DND-41 (cell line): ENCODE data around the gene COX5A.

ENCODE experiments used
- CTCF ChIP-seq: IDR thresholded peaks from 2 replicates; pipeline ENCODE4 v1.5.1; 2012; ENCODE audit warnings: borderline replicate concordance, low read length, moderate library complexity, mild to moderate bottlenecking; ENCODE audit not compliant: poor library complexity, severe bottlenecking; ENCODE audit errors: extremely low read depth
- EZH2 ChIP-seq: IDR thresholded peaks from 3 replicates; pipeline ENCODE4 v1.6.1; 2012; ENCODE audit warnings: borderline replicate concordance, low read depth, mild to moderate bottlenecking, moderate library complexity, low read length, inconsistent platforms; ENCODE audit not compliant: severe bottlenecking

DNA sequence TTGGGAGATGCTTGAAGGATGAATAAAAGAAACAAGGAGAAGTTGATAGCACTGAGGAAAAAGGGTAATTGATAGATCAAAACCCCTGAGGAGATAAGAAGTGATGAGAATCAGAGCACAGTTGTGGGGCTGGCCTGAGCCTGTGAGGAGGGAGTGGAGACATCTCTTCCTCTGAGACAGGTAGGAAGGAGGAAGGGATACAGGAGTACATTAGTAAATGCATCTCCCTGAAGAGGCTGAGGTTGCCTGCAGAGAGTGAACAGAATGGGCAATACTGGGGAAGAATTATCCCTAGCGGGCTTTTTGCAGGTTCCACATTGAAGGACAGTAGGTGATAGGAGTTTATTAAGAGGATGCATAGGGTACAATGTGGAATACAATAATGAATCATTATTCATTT lies 40.2 kb upstream of the COX5A start:
- TF ChIP-seq EZH2 (no peak), CTCF (no peak)
